ENCODE measurements around the gene ZNF444. TPM values are rescaled to one million over a fixed set of nuclear protein-coding genes. Genes with fewer than 3 reads are reported as not detected.
A peak's percentile ranks its signal among the peaks of the same experiment; 100 is the strongest.
"Not testable (repeated sequence)": the region's sequence is repeated elsewhere in the genome, so short reads cannot be mapped to it uniquely, and the experiment has no call there.

ZNF444 gene
- total and polyA plus RNA-seq, 4 donors, result 6.1 to 30.4 (median 21.0) TPM

DNA sequence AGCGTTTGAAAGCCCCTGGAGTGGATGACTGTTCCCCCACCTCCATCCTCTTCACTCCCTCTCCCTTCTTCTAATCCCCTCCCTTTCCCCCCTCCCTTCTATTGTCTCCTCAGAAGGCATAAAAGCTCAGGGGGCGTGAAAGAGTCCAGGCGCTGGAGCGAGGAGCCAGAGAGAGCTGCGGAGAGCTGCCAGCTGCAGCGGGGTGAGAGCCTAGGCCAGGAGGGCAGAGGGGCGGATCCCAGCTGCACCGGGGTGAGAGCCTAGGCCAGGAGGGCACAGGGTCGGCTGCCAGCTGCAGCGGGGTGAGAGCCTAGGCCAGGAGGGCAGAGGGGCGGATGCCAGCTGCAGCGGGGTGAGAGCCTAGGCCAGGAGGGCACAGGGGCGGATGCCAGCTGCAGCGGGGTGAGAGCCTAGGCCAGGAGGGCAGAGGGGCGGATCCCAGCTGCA, 34.8 kb downstream of the ZNF444 start, which contains the start of gene GALP:
Gene GALP, plus strand, starts transcription at position 148 of the 447 bp plus-strand sequence. CDS start 1,101 bp downstream, outside the sequence.
- H3K4me3 ChIP-seq (ENCODE audit: low read depth in 1 of 3, low read length in 3 of 3); DNase-seq (ENCODE audit: low spot score); H3K36me3 ChIP-seq (ENCODE audit: control insufficient read depth in 4 of 4, insufficient read depth in 3 of 4, low read depth in 1 of 4, low read length in 3 of 4); H3K9me3 ChIP-seq (ENCODE audit: control insufficient read depth in 4 of 4, low read length in 3 of 4); H3K27ac ChIP-seq (ENCODE audit: low read depth in 1 of 2, low read length in 2 of 2); H3K9ac ChIP-seq (ENCODE audit: low read depth in 1 of 2, low read length in 2 of 2); H3K27me3 ChIP-seq (ENCODE audit: control insufficient read depth in 4 of 4, insufficient read depth in 4 of 4, low read length in 3 of 4): not testable (repeated sequence)
- H3K4me1 ChIP-seq (ENCODE audit: control insufficient read depth in 4 of 4, insufficient read depth in 4 of 4, low read length in 3 of 4), result peaks cover 4 to 18% (median 9%) of the 10 kb centered on the region in 4 donors
- TF ChIP-seq SP1 (IDR thresholded peaks at IDR 0.05) (peak; percentile 16), NR2F2 (IDR thresholded peaks at IDR 0.05) (peak; percentile 38), GABPA (IDR thresholded peaks at IDR 0.05 in 1 of 2, conservative IDR thresholded peaks at IDR 0.05 in 1 of 2) (peak in 1 of 2 donors; percentile 56), RXRA (IDR thresholded peaks at IDR 0.05) (peak; percentile 68 to 85), HNF4A (conservative IDR thresholded peaks at IDR 0.05) (peak; percentile 73 to 83)
- TF ChIP-seq, protein P1, sequence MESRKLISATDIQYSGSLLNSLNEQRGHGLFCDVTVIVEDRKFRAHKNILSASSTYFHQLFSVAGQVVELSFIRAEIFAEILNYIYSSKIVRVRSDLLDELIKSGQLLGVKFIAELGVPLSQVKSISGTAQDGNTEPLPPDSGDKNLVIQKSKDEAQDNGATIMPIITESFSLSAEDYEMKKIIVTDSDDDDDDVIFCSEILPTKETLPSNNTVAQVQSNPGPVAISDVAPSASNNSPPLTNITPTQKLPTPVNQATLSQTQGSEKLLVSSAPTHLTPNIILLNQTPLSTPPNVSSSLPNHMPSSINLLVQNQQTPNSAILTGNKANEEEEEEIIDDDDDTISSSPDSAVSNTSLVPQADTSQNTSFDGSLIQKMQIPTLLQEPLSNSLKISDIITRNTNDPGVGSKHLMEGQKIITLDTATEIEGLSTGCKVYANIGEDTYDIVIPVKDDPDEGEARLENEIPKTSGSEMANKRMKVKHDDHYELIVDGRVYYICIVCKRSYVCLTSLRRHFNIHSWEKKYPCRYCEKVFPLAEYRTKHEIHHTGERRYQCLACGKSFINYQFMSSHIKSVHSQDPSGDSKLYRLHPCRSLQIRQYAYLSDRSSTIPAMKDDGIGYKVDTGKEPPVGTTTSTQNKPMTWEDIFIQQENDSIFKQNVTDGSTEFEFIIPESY (IDR thresholded peaks at IDR 0.05), result peak; percentile 30
- WGBS, result 26% methylated on average over 15 of the region's 15 CpGs

DNA sequence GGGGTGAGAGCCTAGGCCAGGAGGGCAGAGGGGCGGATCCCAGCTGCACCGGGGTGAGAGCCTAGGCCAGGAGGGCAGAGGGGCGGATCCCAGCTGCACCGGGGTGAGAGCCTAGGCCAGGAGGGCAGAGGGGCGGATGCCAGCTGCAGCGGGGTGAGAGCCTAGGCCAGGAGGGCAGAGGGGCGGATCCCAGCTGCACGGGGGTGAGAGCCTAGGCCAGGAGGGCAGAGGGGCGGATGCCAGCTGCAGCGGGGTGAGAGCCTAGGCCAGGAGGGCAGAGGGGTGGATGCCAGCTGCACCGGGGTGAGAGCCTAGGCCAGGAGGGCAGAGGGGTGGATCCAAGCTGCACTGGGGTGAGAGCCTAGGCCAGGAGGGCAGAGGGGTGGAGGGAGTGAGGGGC, 35.2 kb downstream of the ZNF444 start:
- not testable (repeated sequence) for H3K4me3 ChIP-seq (ENCODE audit: low read depth in 1 of 3, low read length in 3 of 3); H3K9me3 ChIP-seq (ENCODE audit: control insufficient read depth in 4 of 4, low read length in 3 of 4); H3K27me3 ChIP-seq (ENCODE audit: control insufficient read depth in 4 of 4, insufficient read depth in 4 of 4, low read length in 3 of 4); H3K9ac ChIP-seq (ENCODE audit: low read depth in 1 of 2, low read length in 2 of 2); H3K27ac ChIP-seq (ENCODE audit: low read depth in 1 of 2, low read length in 2 of 2); H3K36me3 ChIP-seq (ENCODE audit: control insufficient read depth in 4 of 4, insufficient read depth in 3 of 4, low read depth in 1 of 4, low read length in 3 of 4); DNase-seq (ENCODE audit: low spot score)
- peaks cover 4 to 18% (median 9%) of the 10 kb centered on the region in 4 donors for H3K4me1 ChIP-seq (ENCODE audit: control insufficient read depth in 4 of 4, insufficient read depth in 4 of 4, low read length in 3 of 4)
- WGBS, result 33% methylated on average over 10 of the region's 11 CpGs
- TF ChIP-seq RXRA (IDR thresholded peaks at IDR 0.05), result peak; percentile 26 to 78
- TF ChIP-seq GABPA (IDR thresholded peaks at IDR 0.05 in 1 of 2, conservative IDR thresholded peaks at IDR 0.05 in 1 of 2), result peak in 1 of 2 donors; percentile 42
- TF ChIP-seq, protein P2, sequence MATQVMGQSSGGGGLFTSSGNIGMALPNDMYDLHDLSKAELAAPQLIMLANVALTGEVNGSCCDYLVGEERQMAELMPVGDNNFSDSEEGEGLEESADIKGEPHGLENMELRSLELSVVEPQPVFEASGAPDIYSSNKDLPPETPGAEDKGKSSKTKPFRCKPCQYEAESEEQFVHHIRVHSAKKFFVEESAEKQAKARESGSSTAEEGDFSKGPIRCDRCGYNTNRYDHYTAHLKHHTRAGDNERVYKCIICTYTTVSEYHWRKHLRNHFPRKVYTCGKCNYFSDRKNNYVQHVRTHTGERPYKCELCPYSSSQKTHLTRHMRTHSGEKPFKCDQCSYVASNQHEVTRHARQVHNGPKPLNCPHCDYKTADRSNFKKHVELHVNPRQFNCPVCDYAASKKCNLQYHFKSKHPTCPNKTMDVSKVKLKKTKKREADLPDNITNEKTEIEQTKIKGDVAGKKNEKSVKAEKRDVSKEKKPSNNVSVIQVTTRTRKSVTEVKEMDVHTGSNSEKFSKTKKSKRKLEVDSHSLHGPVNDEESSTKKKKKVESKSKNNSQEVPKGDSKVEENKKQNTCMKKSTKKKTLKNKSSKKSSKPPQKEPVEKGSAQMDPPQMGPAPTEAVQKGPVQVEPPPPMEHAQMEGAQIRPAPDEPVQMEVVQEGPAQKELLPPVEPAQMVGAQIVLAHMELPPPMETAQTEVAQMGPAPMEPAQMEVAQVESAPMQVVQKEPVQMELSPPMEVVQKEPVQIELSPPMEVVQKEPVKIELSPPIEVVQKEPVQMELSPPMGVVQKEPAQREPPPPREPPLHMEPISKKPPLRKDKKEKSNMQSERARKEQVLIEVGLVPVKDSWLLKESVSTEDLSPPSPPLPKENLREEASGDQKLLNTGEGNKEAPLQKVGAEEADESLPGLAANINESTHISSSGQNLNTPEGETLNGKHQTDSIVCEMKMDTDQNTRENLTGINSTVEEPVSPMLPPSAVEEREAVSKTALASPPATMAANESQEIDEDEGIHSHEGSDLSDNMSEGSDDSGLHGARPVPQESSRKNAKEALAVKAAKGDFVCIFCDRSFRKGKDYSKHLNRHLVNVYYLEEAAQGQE (IDR thresholded peaks at IDR 0.05), result peak; percentile 24
- peak in 1 of 2 donors; percentile 79 for TF ChIP-seq HNF4A (conservative IDR thresholded peaks at IDR 0.05)

DNA sequence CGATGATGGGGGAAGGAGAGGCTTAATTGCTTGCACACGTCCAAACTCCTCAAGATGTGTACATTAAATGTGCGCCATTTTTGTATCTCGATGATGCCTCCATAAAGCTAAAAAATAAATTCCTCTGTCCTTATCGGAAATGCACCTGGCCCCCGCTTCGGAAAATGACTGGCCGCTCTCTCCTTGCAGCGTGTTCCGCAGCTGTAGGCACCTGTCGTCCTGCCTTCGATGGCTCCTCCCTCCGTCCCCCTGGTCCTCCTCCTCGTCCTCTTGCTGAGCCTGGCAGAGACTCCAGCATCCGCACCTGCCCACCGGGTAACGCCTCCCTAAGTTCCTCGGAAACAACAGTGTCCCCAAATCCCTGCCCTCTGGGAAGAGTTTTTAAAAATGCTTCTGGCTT, 35.8 kb downstream of the ZNF444 start:
- no peak overlapping the region for H3K9ac ChIP-seq (ENCODE audit: low read depth in 1 of 2, low read length in 2 of 2)
- WGBS, result 86% methylated on average over 18 of the region's 18 CpGs
- H3K36me3 ChIP-seq (ENCODE audit: control insufficient read depth in 4 of 4, insufficient read depth in 3 of 4, low read depth in 1 of 4, low read length in 3 of 4), result no peaks in the 10 kb centered on the region
- no peak for DNase-seq (ENCODE audit: low spot score)
- H3K4me3 ChIP-seq (ENCODE audit: low read depth in 1 of 3, low read length in 3 of 3), result no peak overlapping the region
- no peak overlapping the region for H3K27ac ChIP-seq (ENCODE audit: low read depth in 1 of 2, low read length in 2 of 2)
- H3K27me3 ChIP-seq (ENCODE audit: control insufficient read depth in 4 of 4, insufficient read depth in 4 of 4, low read length in 3 of 4), result no peaks in the 10 kb centered on the region
- no peaks in the 10 kb centered on the region for H3K9me3 ChIP-seq (ENCODE audit: control insufficient read depth in 4 of 4, low read length in 3 of 4)
- H3K4me1 ChIP-seq (ENCODE audit: control insufficient read depth in 4 of 4, insufficient read depth in 4 of 4, low read length in 3 of 4), result peaks cover 4 to 15% (median 7%) of the 10 kb centered on the region in 4 donors
- TF ChIP-seq, protein P1 (IDR thresholded peaks at IDR 0.05), result no peak
- no peak for TF ChIP-seq EGR1 (IDR thresholded peaks at IDR 0.05; ENCODE audit: low read depth in 2 of 2)
- TF ChIP-seq RAD21 (IDR thresholded peaks at IDR 0.05), result no peak
- TF ChIP-seq SP1 (IDR thresholded peaks at IDR 0.05), result no peak
- TF ChIP-seq RXRA (IDR thresholded peaks at IDR 0.05), result no peak
- TF ChIP-seq, protein P3, sequence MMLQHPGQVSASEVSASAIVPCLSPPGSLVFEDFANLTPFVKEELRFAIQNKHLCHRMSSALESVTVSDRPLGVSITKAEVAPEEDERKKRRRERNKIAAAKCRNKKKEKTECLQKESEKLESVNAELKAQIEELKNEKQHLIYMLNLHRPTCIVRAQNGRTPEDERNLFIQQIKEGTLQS (IDR thresholded peaks at IDR 0.05), result no peak
- TF ChIP-seq, protein P2 (IDR thresholded peaks at IDR 0.05), result no peak
- no peak for TF ChIP-seq JUND (IDR thresholded peaks at IDR 0.05)
- TF ChIP-seq FOXA1 (IDR thresholded peaks at IDR 0.05), result no peak
- TF ChIP-seq, protein P4, sequence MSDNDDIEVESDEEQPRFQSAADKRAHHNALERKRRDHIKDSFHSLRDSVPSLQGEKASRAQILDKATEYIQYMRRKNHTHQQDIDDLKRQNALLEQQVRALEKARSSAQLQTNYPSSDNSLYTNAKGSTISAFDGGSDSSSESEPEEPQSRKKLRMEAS (IDR thresholded peaks at IDR 0.05), result no peak
- no peak for TF ChIP-seq GABPA (IDR thresholded peaks at IDR 0.05 in 1 of 2, conservative IDR thresholded peaks at IDR 0.05 in 1 of 2)
- TF ChIP-seq HNF4A (conservative IDR thresholded peaks at IDR 0.05), result no peak
